Gastroesophageal sphincter (tissue), 4 donors: Measurements from ENCODE around the gene SRPRA. TPM values are rescaled to one million over a fixed set of nuclear protein-coding genes. Genes with fewer than 3 reads are reported as not detected.
"Not testable (repeated sequence)": the region's sequence is repeated elsewhere in the genome, so short reads cannot be mapped to it uniquely, and the experiment has no call there.

Source experiments
- ATAC-seq: fragments of 150-250 bp; one replicate; pipeline ENCODE4 v1.9.1; 2016; ENCODE audit warnings: mild to moderate bottlenecking, moderate library complexity
- H3K27ac ChIP-seq, 4 donors: fragments of 200-600 bp; sonication (generic) in 3 of 4; 1 replicate in 3 of 4; 2 replicates in 1 of 4; pipeline ENCODE4 v1.5.1; 2016 to 2019
- H3K27me3 ChIP-seq: fragments of 200-600 bp; sonication (generic); one replicate; pipeline ENCODE4 v1.5.1; 2019
- H3K36me3 ChIP-seq, 2 donors: fragments of 200-600 bp; sonication (generic); one replicate each; pipeline ENCODE4 v1.5.1; 2019; ENCODE audit warnings: control low read depth in 1 of 2
- H3K4me1 ChIP-seq, 3 donors: fragments of 200-600 bp; sonication (generic); 1 replicate in 2 of 3; 2 replicates in 1 of 3; pipeline ENCODE4 v1.5.1; 2016 to 2019; ENCODE audit warnings: control low read depth in 2 of 3
- H3K4me3 ChIP-seq, 2 donors: fragments of 200-600 bp; sonication (generic); one replicate each; pipeline ENCODE4 v1.5.1; 2019; ENCODE audit warnings: mild to moderate bottlenecking in 1 of 2, moderate library complexity in 1 of 2
- H3K9me3 ChIP-seq, 3 donors: fragments of 200-600 bp; sonication (generic); one replicate each; pipeline ENCODE4 v1.5.1; 2017 to 2019; ENCODE audit warnings: control low read depth in 2 of 3
- EP300 ChIP-seq: sonication (generic); formaldehyde crosslinking; IDR thresholded peaks from one replicate; pipeline ENCODE4 v1.6.1; 2017; ENCODE audit warnings: antibody characterized with exemption, mild to moderate bottlenecking
- POLR2A ChIP-seq, 2 donors: fragments of 450-650 bp; IDR thresholded peaks; one replicate each; pipeline ENCODE4 v1.6.1; 2017; ENCODE audit warnings: antibody characterized with exemption in 2 of 2, mild to moderate bottlenecking in 2 of 2, moderate library complexity in 1 of 2
- POLR2AphosphoS5 ChIP-seq: sonication (generic); formaldehyde crosslinking; IDR thresholded peaks from one replicate; pipeline ENCODE4 v1.6.1; 2017; ENCODE audit warnings: antibody characterized with exemption
- WGBS, 2 donors: methylation state at CpG; one replicate each; pipeline ENCODE4 v1.1.5; 2018; ENCODE audit warnings: low coverage in 1 of 2; 5-methylcytosine and 5-hydroxymethylcytosine counted together
- total RNA-seq, 4 donors: library from RNA; depleted of rRNA; stranded (reverse); fragments of >200 nt; gene quantifications; one replicate each; pipeline ENCODE4 v1.1.0, GENCODE V29; 2016
- TF ChIP-seq, protein P1 (sequence below), 4 experiments: fragments of 200-600 bp in 2 of 4; fragments of 450-650 bp in 2 of 4; sonication (generic) in 1 of 4; IDR thresholded peaks; one replicate each; pipeline ENCODE4 v1.5.1; 2017 to 2019; ENCODE audit warnings: antibody characterized with exemption in 4 of 4, mild to moderate bottlenecking in 2 of 4, moderate library complexity in 2 of 4

Gene SRPRA
- total RNA-seq, 4 donors from 2014 or later: 84.1 to 87.1 (median 86.7) TPM

DNA sequence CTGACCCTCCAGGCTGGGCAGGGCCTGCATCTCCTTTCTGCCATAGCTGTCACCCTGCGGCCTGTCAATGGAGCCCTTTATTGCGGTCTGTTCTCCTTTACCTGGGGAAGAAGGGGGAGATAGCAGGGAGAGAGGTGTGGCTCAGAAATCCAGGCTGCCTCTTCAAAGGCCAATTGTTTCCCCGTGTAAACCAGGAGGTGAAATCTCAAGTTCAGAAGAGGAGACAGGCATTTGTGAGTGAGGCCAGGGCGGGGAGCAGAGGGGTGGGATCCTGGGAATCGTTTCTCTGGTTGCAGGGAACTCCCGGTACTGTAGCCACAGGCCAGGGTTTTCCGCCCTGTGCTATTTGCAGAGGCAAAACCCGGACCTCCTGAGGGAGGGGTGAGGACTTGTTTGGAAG is 44.3 kb upstream of the SRPRA start:
- Histone ChIP-seq H3K27me3 (no peaks in the 10 kb centered on the region), H3K9me3 (no peaks in the 10 kb centered on the region), H3K4me3 (no peak overlapping the region), H3K27ac (no peak overlapping the region), H3K4me1 (peaks cover 0 to 30% (median 12%) of the 10 kb centered on the region in 3 donors), H3K36me3 (peaks cover 0 to 32% of the 10 kb centered on the region in 2 donors)
- 58% methylated on average over 3 of the region's 8 CpGs; no CpG with 5 or more reads in 1 of the 2 donors for WGBS, 2 donors
- no peak for TF ChIP-seq POLR2A (IDR thresholded peaks at IDR 0.05)
- TF ChIP-seq EP300: no peak
- TF ChIP-seq, protein P1, sequence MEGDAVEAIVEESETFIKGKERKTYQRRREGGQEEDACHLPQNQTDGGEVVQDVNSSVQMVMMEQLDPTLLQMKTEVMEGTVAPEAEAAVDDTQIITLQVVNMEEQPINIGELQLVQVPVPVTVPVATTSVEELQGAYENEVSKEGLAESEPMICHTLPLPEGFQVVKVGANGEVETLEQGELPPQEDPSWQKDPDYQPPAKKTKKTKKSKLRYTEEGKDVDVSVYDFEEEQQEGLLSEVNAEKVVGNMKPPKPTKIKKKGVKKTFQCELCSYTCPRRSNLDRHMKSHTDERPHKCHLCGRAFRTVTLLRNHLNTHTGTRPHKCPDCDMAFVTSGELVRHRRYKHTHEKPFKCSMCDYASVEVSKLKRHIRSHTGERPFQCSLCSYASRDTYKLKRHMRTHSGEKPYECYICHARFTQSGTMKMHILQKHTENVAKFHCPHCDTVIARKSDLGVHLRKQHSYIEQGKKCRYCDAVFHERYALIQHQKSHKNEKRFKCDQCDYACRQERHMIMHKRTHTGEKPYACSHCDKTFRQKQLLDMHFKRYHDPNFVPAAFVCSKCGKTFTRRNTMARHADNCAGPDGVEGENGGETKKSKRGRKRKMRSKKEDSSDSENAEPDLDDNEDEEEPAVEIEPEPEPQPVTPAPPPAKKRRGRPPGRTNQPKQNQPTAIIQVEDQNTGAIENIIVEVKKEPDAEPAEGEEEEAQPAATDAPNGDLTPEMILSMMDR (IDR thresholded peaks at IDR 0.05): no peak
- TF ChIP-seq POLR2AphosphoS5: no peak
- no peak for ATAC-seq

- WGBS, 2 donors: 92% methylated on average over 11 to 14 of the region's 14 CpGs
- ATAC-seq: no peak
- no peak overlapping the region for H3K27ac ChIP-seq
Measured at GRCh38 chr11:126311401-126312291, 43.0 kb upstream of the SRPRA start.

DNA sequence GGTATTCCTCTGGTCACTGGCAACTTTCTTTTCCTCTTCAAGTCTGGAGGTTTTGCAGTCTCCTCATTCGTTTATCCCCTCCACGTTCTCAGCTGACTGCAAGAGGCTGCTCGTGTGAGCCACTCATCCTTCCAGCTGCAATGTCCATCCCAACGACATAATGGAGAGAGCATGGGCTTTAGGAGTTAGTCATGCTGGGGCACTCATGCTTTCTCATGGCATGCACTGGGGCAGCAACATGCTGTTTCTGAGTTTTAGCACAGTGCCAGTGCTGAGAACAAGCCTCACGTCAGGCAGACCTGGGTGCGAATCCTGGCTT is 42.3 kb upstream of the SRPRA start:
- 47 to 52% methylated on average over 2 to 5 of the region's 6 CpGs for WGBS, 2 donors
- Histone ChIP-seq H3K4me3 (no peak overlapping the region), H3K27ac (peak overlapping the region in 1 of 4 donors; percentile 34), H3K4me1 (peaks cover 0 to 32% (median 7%) of the 10 kb centered on the region in 3 donors), H3K9me3 (no peaks in the 10 kb centered on the region), H3K27me3 (no peaks in the 10 kb centered on the region), H3K36me3 (peaks cover 0 to 38% of the 10 kb centered on the region in 2 donors)
- TF ChIP-seq EP300 (no peak), POLR2AphosphoS5 (no peak)
- ATAC-seq: no peak

More at GRCh38 chr11:126311401-126312291, 43.0 kb upstream of the SRPRA start:
- H3K36me3 ChIP-seq: peaks cover 0 to 38% of the 10 kb centered on the region in 2 donors
- peaks cover 0 to 27% (median 7%) of the 10 kb centered on the region in 3 donors for H3K4me1 ChIP-seq
- no peaks in the 10 kb centered on the region for H3K9me3 ChIP-seq
- no peaks in the 10 kb centered on the region for H3K27me3 ChIP-seq
- TF ChIP-seq, protein P1 (IDR thresholded peaks at IDR 0.05): no peak
- TF ChIP-seq EP300: no peak
- no peak for TF ChIP-seq POLR2A (IDR thresholded peaks at IDR 0.05)
- TF ChIP-seq POLR2AphosphoS5: no peak
- no peak overlapping the region for H3K4me3 ChIP-seq

GRCh38 chr11:126310200-126310991 is 41.7 kb upstream of the SRPRA start:
- TF ChIP-seq, protein P1 (IDR thresholded peaks at IDR 0.05): peak; percentile 79 to 92 (median 84)
- TF ChIP-seq POLR2A (IDR thresholded peaks at IDR 0.05): no peak
- peaks cover 0 to 32% (median 7%) of the 10 kb centered on the region in 3 donors for H3K4me1 ChIP-seq
- peaks cover 0 to 38% of the 10 kb centered on the region in 2 donors for H3K36me3 ChIP-seq
- H3K27ac ChIP-seq: peak overlapping the region in 1 of 4 donors; percentile 34
- H3K4me3 ChIP-seq: no peak overlapping the region
- H3K9me3 ChIP-seq: no peaks in the 10 kb centered on the region
- H3K27me3 ChIP-seq: no peaks in the 10 kb centered on the region
- ATAC-seq: peak; percentile 87
- WGBS, 2 donors: 62 to 63% methylated on average over 8 to 11 of the region's 12 CpGs

GRCh38 chr11:126308771-126309170 is 40.1 kb upstream of the SRPRA start:
- not testable (repeated sequence) for H3K27me3 ChIP-seq, ATAC-seq, H3K4me3 ChIP-seq, H3K9me3 ChIP-seq
- H3K4me1 ChIP-seq: peaks cover 0 to 42% (median 13%) of the 10 kb centered on the region in 3 donors
- H3K27ac ChIP-seq: peak overlapping the region in 1 of 4 donors; percentile 16
- peaks cover 0 to 31% of the 10 kb centered on the region in 2 donors for H3K36me3 ChIP-seq
- WGBS, 2 donors: 89 to 92% methylated on average over 1 to 4 of the region's 4 CpGs
